TTC549 (cell line): Measurements from ENCODE around the gene CDH18.

ENCODE experiments used
- FAIRE-seq: peaks from 2 replicates; lab custom pipeline; 2012; peaks lifted over from hg19 to GRCh38; lab: Jason Lieb, UNC

Gene CDH18

GRCh38 chr5:19728571-19728970 is 259.4 kb downstream of the CDH18 start:
- no peak for FAIRE-seq

GRCh38 chr5:19719109-19719508 is 268.9 kb downstream of the CDH18 start:
- FAIRE-seq: no peak

GRCh38 chr5:19713740-19714139 is 274.3 kb downstream of the CDH18 start:
- no peak for FAIRE-seq

GRCh38 chr5:19709403-19709802 is 278.6 kb downstream of the CDH18 start:
- FAIRE-seq: no peak

GRCh38 chr5:19706776-19707175 is 281.2 kb downstream of the CDH18 start:
- FAIRE-seq: no peak

- FAIRE-seq: no peak
These were observed 286.3 kb downstream of the CDH18 start for GRCh38 chr5:19701731-19702130.

- no peak for FAIRE-seq
These were observed 292.9 kb downstream of the CDH18 start for GRCh38 chr5:19694949-19695611.

GRCh38 chr5:19690978-19691377 is 297.0 kb downstream of the CDH18 start:
- FAIRE-seq: no peak

GRCh38 chr5:19685473-19685872 is 302.5 kb downstream of the CDH18 start:
- FAIRE-seq: no peak

GRCh38 chr5:19676895-19677294 is 311.1 kb downstream of the CDH18 start:
- no peak for FAIRE-seq

- no peak for FAIRE-seq
These were observed 327.3 kb downstream of the CDH18 start for GRCh38 chr5:19660679-19661078.

GRCh38 chr5:19655627-19656026 is 332.4 kb downstream of the CDH18 start:
- no peak for FAIRE-seq

GRCh38 chr5:19638461-19638860 is 349.5 kb downstream of the CDH18 start:
- FAIRE-seq: no peak

- FAIRE-seq: no peak
These were observed 357.1 kb downstream of the CDH18 start for GRCh38 chr5:19630876-19631275.

- FAIRE-seq: no peak
These were observed 361.8 kb downstream of the CDH18 start for GRCh38 chr5:19626211-19626610.

- FAIRE-seq: no peak
These were observed 362.4 kb downstream of the CDH18 start for GRCh38 chr5:19625562-19625961.

- no peak for FAIRE-seq
These were observed 368.4 kb downstream of the CDH18 start for GRCh38 chr5:19619571-19619970.

- no peak for FAIRE-seq
These were observed 371.2 kb downstream of the CDH18 start for GRCh38 chr5:19616701-19617215.

GRCh38 chr5:19615661-19616060 is 372.3 kb downstream of the CDH18 start:
- no peak for FAIRE-seq

GRCh38 chr5:19615071-19615470 is 372.9 kb downstream of the CDH18 start:
- no peak for FAIRE-seq

GRCh38 chr5:19608444-19609002 is 379.5 kb downstream of the CDH18 start:
- FAIRE-seq: no peak

- FAIRE-seq: no peak
These were observed 382.1 kb downstream of the CDH18 start for GRCh38 chr5:19605846-19606407.

- no peak for FAIRE-seq
These were observed 403.9 kb downstream of the CDH18 start for GRCh38 chr5:19584131-19584530.

- no peak for FAIRE-seq
These were observed 410.1 kb downstream of the CDH18 start for GRCh38 chr5:19577882-19578281.
